ENCODE measurements around the gene TES. TPM values are rescaled to one million over a fixed set of nuclear protein-coding genes. Genes with fewer than 3 reads are reported as not detected.

TES gene
- total and polyA plus RNA-seq, 4 experiments from 2014 or later, result 109 to 248 (median 154) TPM

DNA sequence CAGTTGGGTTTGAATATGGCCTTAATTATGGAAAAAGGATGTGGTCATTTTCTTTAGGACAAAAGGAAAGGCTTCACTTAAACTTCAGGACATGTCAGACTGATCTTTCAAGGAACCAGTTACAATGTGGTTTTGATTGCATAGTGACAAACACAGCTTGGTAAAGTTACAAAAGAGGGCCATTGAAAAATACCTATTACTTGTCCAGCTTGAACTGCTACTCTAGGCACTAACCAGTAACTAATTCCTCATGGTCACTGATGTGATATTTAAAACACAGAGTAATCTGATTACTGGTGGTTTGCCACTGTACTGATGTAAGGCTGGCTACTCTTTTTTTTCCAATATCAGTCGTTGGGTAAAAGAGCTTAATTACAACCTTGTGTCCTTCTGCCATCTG, 22.6 kb downstream of the TES start:
- Mint-ChIP-seq H3K4me1 (peaks cover 62 to 92% (median 66%) of the 10 kb centered on the region in 4 donors), H3K36me3 (peaks cover 13 to 25% of the 10 kb centered on the region in 2 donors), H3K27ac (peak overlapping the region in 5 of 7 donors; percentile 27 to 63 (median 44)), H3K9me3 (no peaks in the 10 kb centered on the region), H3K4me3 (peak overlapping the region in 2 of 8 donors; percentile 16 to 50), H3K27me3 (no peaks in the 10 kb centered on the region)
- H3K4me1 ChIP-seq (ENCODE audit: insufficient read depth, low read length), result peaks cover 79% of the 10 kb centered on the region
- ChIA-PET POLR2A (ENCODE audit: partially characterized antibody) (interaction anchor here (1.9 to 6.0 kb wide), 3 partner anchors 15 to 53 kb away, joined by 7 to 96 read pairs (median 25); partner anchors contain the start of gene TES), CTCF (ENCODE audit: partially characterized antibody) (interaction anchor here (0.9 to 9.1 kb wide), 9 partner anchors 10 to 60 kb away, joined by 3 to 409 read pairs (median 6); partner anchors contain the start of gene TES)
- no peak overlapping the region for H3K27ac ChIP-seq (ENCODE audit: low read depth, low read length)
- no peak overlapping the region for H3K4me3 ChIP-seq (ENCODE audit: low read length in 2 of 2)
- no peaks in the 10 kb centered on the region for H3K27me3 ChIP-seq (ENCODE audit: insufficient read depth, low read length)
- intact Hi-C loops (cut with micrococcal nuclease), result no loop called here
- no peak for DNase-seq
- no peaks in the 10 kb centered on the region for H3K9me3 ChIP-seq (ENCODE audit: control insufficient read depth in 1 of 2, low read length in 2 of 2)
- H3K36me3 ChIP-seq (ENCODE audit: insufficient read depth, low read length), result peaks cover 12% of the 10 kb centered on the region

DNA sequence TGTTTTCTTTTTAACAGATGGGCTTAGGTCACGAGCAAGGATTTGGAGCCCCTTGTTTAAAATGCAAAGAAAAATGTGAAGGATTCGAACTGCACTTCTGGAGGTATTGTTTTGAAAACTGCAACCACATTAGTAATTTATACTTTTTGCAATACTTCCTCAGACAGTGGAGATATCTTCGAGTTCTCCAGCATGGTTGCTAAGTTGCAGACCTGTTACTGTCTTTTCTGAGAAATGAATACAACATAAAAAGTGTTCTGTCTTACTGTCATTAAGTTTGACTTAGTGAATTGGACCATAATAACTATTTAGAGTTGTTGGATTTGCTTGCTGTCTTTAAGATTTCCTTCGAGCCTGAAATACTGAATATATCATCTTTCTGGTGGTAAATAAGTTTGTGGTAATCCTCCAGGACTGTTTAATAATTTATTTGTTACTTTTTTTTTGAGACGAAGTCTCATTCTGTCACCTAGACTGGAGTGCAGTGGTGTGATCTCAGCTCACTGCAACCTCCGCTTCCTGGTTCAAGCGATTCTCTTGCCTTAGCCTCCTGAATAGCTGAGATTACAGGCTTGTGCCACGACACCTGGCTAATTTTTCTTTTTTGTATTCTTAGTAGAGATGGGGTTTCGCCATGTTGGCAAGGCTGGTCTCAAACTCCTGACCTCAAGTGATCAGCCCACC, 24.3 kb downstream of the TES start:
- Histone ChIP-seq H3K27me3 (ENCODE audit: insufficient read depth, low read length) (no peaks in the 10 kb centered on the region), H3K27ac (ENCODE audit: low read depth, low read length) (no peak overlapping the region), H3K4me1 (ENCODE audit: insufficient read depth, low read length) (peaks cover 65% of the 10 kb centered on the region), H3K9me3 (ENCODE audit: control insufficient read depth in 1 of 2, low read length in 2 of 2) (no peaks in the 10 kb centered on the region), H3K36me3 (ENCODE audit: insufficient read depth, low read length) (peaks cover 14% of the 10 kb centered on the region), H3K4me3 (ENCODE audit: low read length in 2 of 2) (no peak overlapping the region)
- intact Hi-C loops (cut with micrococcal nuclease), result loop anchor here (5.0 kb wide), 1 partner anchor 353 kb away; no protein-coding TSS in a partner anchor
- Mint-ChIP-seq H3K4me3 (peak overlapping the region in 3 of 8 donors; percentile 13 to 59 (median 42)), H3K27me3 (no peaks in the 10 kb centered on the region), H3K36me3 (peaks cover 18 to 37% of the 10 kb centered on the region in 2 donors), H3K9me3 (no peaks in the 10 kb centered on the region), H3K4me1 (peaks cover 61 to 92% (median 62%) of the 10 kb centered on the region in 4 donors), H3K27ac (peak overlapping the region; percentile 19 to 87 (median 43))
- ChIA-PET CTCF (ENCODE audit: partially characterized antibody) (interaction anchor here (1.2 to 9.1 kb wide), 11 partner anchors 18 to 62 kb away, joined by 5 to 409 read pairs (median 34); partner anchors contain the start of gene TES), POLR2A (ENCODE audit: partially characterized antibody) (interaction anchor here (1.2 to 3.1 kb wide), 4 partner anchors 24 to 58 kb away, joined by 5 to 22 read pairs (median 14); partner anchors contain the start of gene TES)
- DNase-seq, result no peak

GRCh38 chr7:116235380-116235779, 25.0 kb downstream of the TES start:
- Histone ChIP-seq H3K9me3 (ENCODE audit: control insufficient read depth in 1 of 2, low read length in 2 of 2) (no peaks in the 10 kb centered on the region), H3K4me1 (ENCODE audit: insufficient read depth, low read length) (peaks cover 58% of the 10 kb centered on the region), H3K36me3 (ENCODE audit: insufficient read depth, low read length) (peaks cover 14% of the 10 kb centered on the region), H3K4me3 (ENCODE audit: low read length in 2 of 2) (no peak overlapping the region), H3K27ac (ENCODE audit: low read depth, low read length) (no peak overlapping the region), H3K27me3 (ENCODE audit: insufficient read depth, low read length) (no peaks in the 10 kb centered on the region)
- Mint-ChIP-seq H3K4me1 (peaks cover 56 to 88% (median 57%) of the 10 kb centered on the region in 4 donors), H3K27ac (peak overlapping the region in 4 of 7 donors; percentile 30 to 68 (median 53)), H3K9me3 (no peaks in the 10 kb centered on the region), H3K4me3 (peak overlapping the region in 1 of 8 donors; percentile 31), H3K27me3 (no peaks in the 10 kb centered on the region), H3K36me3 (peaks cover 20 to 39% of the 10 kb centered on the region in 2 donors)
- ChIA-PET CTCF (ENCODE audit: partially characterized antibody) (interaction anchor here (0.9 to 9.1 kb wide), 20 partner anchors 9 to 355 kb away, joined by 4 to 409 read pairs (median 13); partner anchors contain the start of genes CAV1 and TES), POLR2A (ENCODE audit: partially characterized antibody) (interaction anchor here (1.2 to 3.1 kb wide), 5 partner anchors 22 to 59 kb away, joined by 3 to 22 read pairs (median 5); partner anchors contain the start of gene TES)
- DNase-seq, result no peak
- intact Hi-C loops (cut with micrococcal nuclease), result loop anchor here (5.0 kb wide), 1 partner anchor 352 kb away; no protein-coding TSS in a partner anchor

- Mint-ChIP-seq H3K36me3 (peaks cover 22 to 47% of the 10 kb centered on the region in 2 donors), H3K4me1 (peaks cover 53 to 88% (median 54%) of the 10 kb centered on the region in 4 donors), H3K4me3 (peak overlapping the region in 4 of 8 donors; percentile 19 to 52 (median 24)), H3K27ac (peak overlapping the region; percentile 4 to 84 (median 63)), H3K9me3 (no peaks in the 10 kb centered on the region), H3K27me3 (no peaks in the 10 kb centered on the region)
- no peak overlapping the region for H3K27ac ChIP-seq (ENCODE audit: low read depth, low read length)
- H3K36me3 ChIP-seq (ENCODE audit: insufficient read depth, low read length), result peaks cover 14% of the 10 kb centered on the region
- H3K4me3 ChIP-seq (ENCODE audit: low read length in 2 of 2), result no peak overlapping the region
- ChIA-PET POLR2A (ENCODE audit: partially characterized antibody) (interaction anchor here (1.2 to 3.1 kb wide), 5 partner anchors 21 to 60 kb away, joined by 3 to 22 read pairs (median 5); partner anchors contain the start of gene TES), CTCF (ENCODE audit: partially characterized antibody) (interaction anchor here (0.9 to 9.1 kb wide), 26 partner anchors 10 to 359 kb away, joined by 3 to 409 read pairs (median 8); partner anchors contain the start of genes CAV1 and TES)
- H3K27me3 ChIP-seq (ENCODE audit: insufficient read depth, low read length), result no peaks in the 10 kb centered on the region
- intact Hi-C loops (cut with micrococcal nuclease), result loop anchor here (1.0 to 5.0 kb wide), 6 partner anchors 15 to 573 kb away; no protein-coding TSS in a partner anchor
- no peaks in the 10 kb centered on the region for H3K9me3 ChIP-seq (ENCODE audit: control insufficient read depth in 1 of 2, low read length in 2 of 2)
- peaks cover 50% of the 10 kb centered on the region for H3K4me1 ChIP-seq (ENCODE audit: insufficient read depth, low read length)
- DNase-seq, result peak; percentile 50 to 65 (median 62)
Observed at GRCh38 chr7:116236020-116236630, 25.8 kb downstream of the TES start.

- Mint-ChIP-seq H3K9me3 (no peaks in the 10 kb centered on the region), H3K4me1 (peaks cover 37 to 72% (median 45%) of the 10 kb centered on the region in 4 donors), H3K36me3 (peaks cover 30 to 59% of the 10 kb centered on the region in 2 donors), H3K27ac (peak overlapping the region in 5 of 7 donors; percentile 27 to 86 (median 55)), H3K4me3 (no peak overlapping the region), H3K27me3 (no peaks in the 10 kb centered on the region)
- ChIA-PET CTCF (ENCODE audit: partially characterized antibody) (interaction anchor here (0.6 to 5.0 kb wide), 6 partner anchors 11 to 353 kb away, joined by 3 to 90 read pairs (median 4); no protein-coding TSS in a partner anchor), POLR2A (ENCODE audit: partially characterized antibody) (interaction anchor here (2.6 kb wide), 1 partner anchor 28 kb away, joined by 8 read pairs; no protein-coding TSS in a partner anchor)
- no peak overlapping the region for H3K27ac ChIP-seq (ENCODE audit: low read depth, low read length)
- DNase-seq, result no peak
- peaks cover 14% of the 10 kb centered on the region for H3K36me3 ChIP-seq (ENCODE audit: insufficient read depth, low read length)
- no peaks in the 10 kb centered on the region for H3K9me3 ChIP-seq (ENCODE audit: control insufficient read depth in 1 of 2, low read length in 2 of 2)
- no peaks in the 10 kb centered on the region for H3K27me3 ChIP-seq (ENCODE audit: insufficient read depth, low read length)
- intact Hi-C loops (cut with micrococcal nuclease), result loop anchor here (5.0 kb wide), 1 partner anchor 348 kb away; no protein-coding TSS in a partner anchor
- no peak overlapping the region for H3K4me3 ChIP-seq (ENCODE audit: low read length in 2 of 2)
- peaks cover 23% of the 10 kb centered on the region for H3K4me1 ChIP-seq (ENCODE audit: insufficient read depth, low read length)
Observed at GRCh38 chr7:116239020-116239419, 28.7 kb downstream of the TES start.

GRCh38 chr7:116239434-116239833, 29.1 kb downstream of the TES start:
- H3K4me1 ChIP-seq (ENCODE audit: insufficient read depth, low read length), result peaks cover 19% of the 10 kb centered on the region
- ChIA-PET CTCF (ENCODE audit: partially characterized antibody) (interaction anchor here (0.6 to 5.0 kb wide), 7 partner anchors 10 to 352 kb away, joined by 3 to 90 read pairs (median 4); no protein-coding TSS in a partner anchor), POLR2A (ENCODE audit: partially characterized antibody) (interaction anchor here (2.6 kb wide), 1 partner anchor 28 kb away, joined by 8 read pairs; no protein-coding TSS in a partner anchor)
- no peaks in the 10 kb centered on the region for H3K9me3 Mint-ChIP-seq
- no peaks in the 10 kb centered on the region for H3K27me3 Mint-ChIP-seq
- DNase-seq, result no peak
- peaks cover 34 to 60% of the 10 kb centered on the region in 2 donors for H3K36me3 Mint-ChIP-seq
- peaks cover 35 to 69% (median 42%) of the 10 kb centered on the region in 4 donors for H3K4me1 Mint-ChIP-seq
- H3K9me3 ChIP-seq (ENCODE audit: control insufficient read depth in 1 of 2, low read length in 2 of 2), result no peaks in the 10 kb centered on the region
- intact Hi-C loops (cut with micrococcal nuclease), result loop anchor here (5.0 kb wide), 1 partner anchor 348 kb away; no protein-coding TSS in a partner anchor
- no peak overlapping the region for H3K4me3 ChIP-seq (ENCODE audit: low read length in 2 of 2)
- H3K27me3 ChIP-seq (ENCODE audit: insufficient read depth, low read length), result no peaks in the 10 kb centered on the region
- H3K27ac ChIP-seq (ENCODE audit: low read depth, low read length), result no peak overlapping the region
- H3K27ac Mint-ChIP-seq, result peak overlapping the region in 2 of 7 donors; percentile 13 to 27
- peaks cover 14% of the 10 kb centered on the region for H3K36me3 ChIP-seq (ENCODE audit: insufficient read depth, low read length)
- no peak overlapping the region for H3K4me3 Mint-ChIP-seq

All from CD4-positive, alpha-beta memory T cell (primary cell).